Smooth muscle cell (in vitro differentiated cells): Measurements from ENCODE around the gene SMAD3. TPM values are rescaled to one million over a fixed set of nuclear protein-coding genes. Genes with fewer than 3 reads are reported as not detected.

ENCODE experiments used
- DNase-seq: peaks from one replicate; lab custom pipeline; 2025; ENCODE audit not compliant: unreplicated experiment; lab: John Stamatoyannopoulos, UW
- H2AFZ ChIP-seq: fragments of 200-600 bp; sonication (generic); 2 replicates; pipeline ENCODE4 v1.6.0; 2016; ENCODE audit warnings: antibody characterized with exemption, low read depth, mild to moderate bottlenecking
- H3F3A ChIP-seq: fragments of 200-600 bp; sonication (generic); 2 replicates; pipeline ENCODE4 v1.6.0; 2017; ENCODE audit warnings: antibody characterized with exemption, low read depth
- H3K27ac ChIP-seq: fragments of 200-600 bp; sonication (generic); 2 replicates; pipeline ENCODE4 v1.5.1; 2016; ENCODE audit warnings: low read depth, mild to moderate bottlenecking
- H3K27me3 ChIP-seq: fragments of 200-600 bp; sonication (generic); 2 replicates; pipeline ENCODE4 v1.6.1; 2016; ENCODE audit warnings: low read depth, mild to moderate bottlenecking
- H3K36me3 ChIP-seq: fragments of 200-600 bp; sonication (generic); 2 replicates; pipeline ENCODE4 v1.5.1; 2016; ENCODE audit warnings: low read depth
- H3K4me1 ChIP-seq: fragments of 200-600 bp; sonication (generic); 2 replicates; pipeline ENCODE4 v1.5.1; 2016; ENCODE audit warnings: low read depth
- H3K4me2 ChIP-seq: fragments of 200-600 bp; sonication (generic); 2 replicates; pipeline ENCODE4 v1.6.0; 2016; ENCODE audit warnings: mild to moderate bottlenecking
- H3K4me3 ChIP-seq: fragments of 200-600 bp; sonication (generic); 2 replicates; pipeline ENCODE4 v1.5.1; 2016; ENCODE audit warnings: mild to moderate bottlenecking
- H3K79me2 ChIP-seq: fragments of 200-600 bp; sonication (generic); 2 replicates; pipeline ENCODE4 v1.6.0; 2016; ENCODE audit warnings: low read depth, mild to moderate bottlenecking
- H3K9ac ChIP-seq: fragments of 200-600 bp; sonication (generic); 2 replicates; pipeline ENCODE4 v1.6.0; 2016; ENCODE audit warnings: low read depth
- H3K9me3 ChIP-seq: fragments of 200-600 bp; sonication (generic); replicated peaks from 2 replicates; pipeline ENCODE4 v1.5.1; 2016; ENCODE audit warnings: low read depth
- H4K20me1 ChIP-seq: fragments of 200-600 bp; sonication (generic); 2 replicates; pipeline ENCODE4 v1.6.0; 2016; ENCODE audit warnings: low read depth
- CTCF ChIP-seq: fragments of 200-600 bp; sonication (generic); IDR thresholded peaks from 2 replicates; pipeline ENCODE4 v1.5.1; 2017; ENCODE audit warnings: borderline replicate concordance, mild to moderate bottlenecking, antibody characterized with exemption; ENCODE audit not compliant: insufficient read depth, poor library complexity, severe bottlenecking
- WGBS: methylation state at CpG from one replicate; pipeline ENCODE4 v1.1.7; 2016; ENCODE audit warnings: low lambda C conversion rate; 5-methylcytosine and 5-hydroxymethylcytosine counted together
- polyA plus RNA-seq: library from polyadenylated mRNA; unstranded; fragments of >200 nt; fragmentation: Nextera tagmentation; extraction: Ambion mirVana; gene quantifications from 2 replicates; pipeline ENCODE4 v1.2.1, GENCODE V29; 2016
- total RNA-seq: library from RNA; depleted of rRNA; stranded (reverse); fragments of >200 nt; gene quantifications from 2 replicates; pipeline ENCODE4 v1.2.3, GENCODE V29; 2014

SMAD3 gene
- total and polyA plus RNA-seq, 2 experiments from 2014 or later, result 20.2 to 21.9 TPM

- Histone ChIP-seq H3K9me3 (no peaks in the 10 kb centered on the region), H3F3A (no peaks in the 10 kb centered on the region), H3K9ac (no peak overlapping the region), H3K4me3 (no peak overlapping the region), H3K27me3 (no peaks in the 10 kb centered on the region), H4K20me1 (no peaks in the 10 kb centered on the region), H2AFZ (no peak overlapping the region), H3K36me3 (no peaks in the 10 kb centered on the region), H3K4me1 (no peaks in the 10 kb centered on the region), H3K79me2 (no peaks in the 10 kb centered on the region), H3K27ac (no peak overlapping the region), H3K4me2 (no peak overlapping the region)
- TF ChIP-seq CTCF, result no peak
- DNase-seq, result no peak
- WGBS, result over 99% methylated on average over 6 of the region's 6 CpGs
Measured at GRCh38 chr15:67186226-67186649, 120.8 kb downstream of the SMAD3 start.

DNA sequence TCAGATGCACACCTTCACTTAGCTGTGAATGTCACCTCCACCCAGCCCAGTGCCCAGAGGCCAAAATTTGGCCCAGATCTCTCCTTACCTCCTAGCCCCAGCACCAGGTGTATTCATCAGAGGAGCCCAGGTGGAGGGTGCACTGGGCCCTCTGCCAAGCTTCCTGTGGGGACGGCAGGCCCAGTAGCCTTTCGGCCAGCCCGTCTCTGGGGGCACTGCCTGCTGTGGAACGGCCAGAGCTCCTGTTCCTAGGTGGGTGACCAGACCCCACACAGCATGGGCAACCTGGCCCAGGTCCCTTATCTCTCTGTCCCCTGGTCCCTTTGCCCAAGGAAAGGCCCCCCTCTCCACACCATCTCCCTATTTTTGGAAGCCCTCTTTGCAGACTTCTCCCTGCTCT lies 121.3 kb downstream of the SMAD3 start:
- no peak for TF ChIP-seq CTCF
- Histone ChIP-seq H3F3A (no peaks in the 10 kb centered on the region), H2AFZ (no peak overlapping the region), H3K27me3 (no peaks in the 10 kb centered on the region), H3K4me1 (no peaks in the 10 kb centered on the region), H3K9me3 (no peaks in the 10 kb centered on the region), H3K27ac (no peak overlapping the region), H3K36me3 (no peaks in the 10 kb centered on the region), H4K20me1 (no peaks in the 10 kb centered on the region), H3K4me3 (no peak overlapping the region), H3K9ac (no peak overlapping the region), H3K79me2 (no peaks in the 10 kb centered on the region), H3K4me2 (no peak overlapping the region)
- no peak for DNase-seq
- WGBS, result 98% methylated on average over 4 of the region's 4 CpGs

DNA sequence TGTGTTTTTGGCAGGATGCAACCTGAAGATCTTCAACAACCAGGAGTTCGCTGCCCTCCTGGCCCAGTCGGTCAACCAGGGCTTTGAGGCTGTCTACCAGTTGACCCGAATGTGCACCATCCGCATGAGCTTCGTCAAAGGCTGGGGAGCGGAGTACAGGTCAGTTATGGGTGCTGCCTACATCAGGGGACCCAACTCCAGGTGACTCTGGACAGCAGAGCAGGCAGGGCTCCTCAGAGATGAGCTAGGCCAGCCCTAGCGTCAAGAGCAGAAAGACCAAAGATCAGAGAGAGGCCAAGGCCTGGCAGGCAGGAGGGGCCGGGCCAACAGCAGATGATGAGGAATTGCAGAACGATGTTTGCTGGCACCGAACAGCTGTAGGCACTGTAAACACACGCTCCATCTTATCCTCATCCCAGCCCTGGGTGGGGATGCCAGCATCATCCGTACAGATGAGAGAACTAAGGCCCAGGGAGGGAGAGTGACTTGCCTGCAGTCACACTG lies 122.0 kb downstream of the SMAD3 start:
- no peaks in the 10 kb centered on the region for H3K36me3 ChIP-seq
- H3K27ac ChIP-seq, result no peak overlapping the region
- no peaks in the 10 kb centered on the region for H4K20me1 ChIP-seq
- no peaks in the 10 kb centered on the region for H3K9me3 ChIP-seq
- WGBS, result 98% methylated on average over 12 of the region's 12 CpGs
- no peaks in the 10 kb centered on the region for H3K4me1 ChIP-seq
- no peak overlapping the region for H3K4me2 ChIP-seq
- no peaks in the 10 kb centered on the region for H3K79me2 ChIP-seq
- H3K9ac ChIP-seq, result no peak overlapping the region
- no peak for DNase-seq
- no peak overlapping the region for H2AFZ ChIP-seq
- TF ChIP-seq CTCF, result no peak
- H3K27me3 ChIP-seq, result no peaks in the 10 kb centered on the region
- H3F3A ChIP-seq, result no peaks in the 10 kb centered on the region
- no peak overlapping the region for H3K4me3 ChIP-seq

- H3K79me2 ChIP-seq, result no peaks in the 10 kb centered on the region
- no peaks in the 10 kb centered on the region for H3K27me3 ChIP-seq
- H3K27ac ChIP-seq, result peak overlapping the region; percentile 67
- 74% methylated on average over 8 of the region's 8 CpGs for WGBS
- H3K4me1 ChIP-seq, result no peaks in the 10 kb centered on the region
- no peak overlapping the region for H3K9ac ChIP-seq
- no peak for DNase-seq
- H3F3A ChIP-seq, result no peaks in the 10 kb centered on the region
- H3K4me2 ChIP-seq, result no peak overlapping the region
- H3K9me3 ChIP-seq, result no peaks in the 10 kb centered on the region
- no peak overlapping the region for H3K4me3 ChIP-seq
- no peaks in the 10 kb centered on the region for H4K20me1 ChIP-seq
- no peak for TF ChIP-seq CTCF
- no peaks in the 10 kb centered on the region for H3K36me3 ChIP-seq
- no peak overlapping the region for H2AFZ ChIP-seq
Measured at GRCh38 chr15:67188551-67189218, 123.3 kb downstream of the SMAD3 start.
